ENCODE data around the gene OR4C15.

The OR4C15 gene

DNA sequence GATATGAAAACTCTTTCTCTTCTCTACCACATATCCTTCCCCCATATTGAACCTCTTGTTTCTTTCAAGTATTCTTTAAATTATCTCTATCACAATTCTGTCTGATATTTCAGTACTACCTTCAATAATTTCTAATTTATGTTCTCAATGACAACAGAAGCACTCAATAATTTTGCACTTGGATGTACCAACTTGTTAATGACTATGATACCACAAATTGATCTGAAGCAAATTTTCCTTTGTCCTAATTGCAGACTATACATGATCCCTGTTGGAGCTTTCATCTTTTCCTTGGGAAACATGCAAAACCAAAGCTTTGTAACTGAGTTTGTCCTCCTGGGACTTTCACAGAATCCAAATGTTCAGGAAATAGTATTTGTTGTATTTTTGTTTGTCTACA lies at the start of gene OR4C15:
Gene OR4C15, plus strand, starts transcription at position 301 of the 400 bp plus-strand sequence. Its CDS starts 0 bp downstream, at position 301.
- DNase-seq = no peak

DNA sequence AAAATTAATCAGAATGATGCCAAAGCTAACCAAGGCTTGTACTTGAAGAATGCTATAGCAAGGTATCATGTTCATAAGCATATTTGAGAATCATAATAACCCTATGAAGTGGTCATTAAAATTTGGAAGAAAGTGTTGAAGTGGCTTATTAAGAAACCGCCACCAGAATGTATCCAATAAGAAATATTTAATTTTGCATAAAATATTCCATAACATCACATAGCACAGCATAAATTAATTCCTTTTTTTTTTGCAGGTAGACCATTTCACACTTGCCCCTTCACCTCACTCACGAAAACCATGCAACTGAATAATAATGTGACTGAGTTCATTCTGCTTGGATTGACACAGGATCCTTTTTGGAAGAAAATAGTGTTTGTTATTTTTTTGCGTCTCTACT lies 17.6 kb downstream of the OR4C15 start, which contains the start of gene OR4C16:
Gene OR4C16, plus strand, starts transcription at position 301 of the 400 bp plus-strand sequence. Its CDS starts 0 bp downstream, at position 301.
- no peak for DNase-seq

DNA sequence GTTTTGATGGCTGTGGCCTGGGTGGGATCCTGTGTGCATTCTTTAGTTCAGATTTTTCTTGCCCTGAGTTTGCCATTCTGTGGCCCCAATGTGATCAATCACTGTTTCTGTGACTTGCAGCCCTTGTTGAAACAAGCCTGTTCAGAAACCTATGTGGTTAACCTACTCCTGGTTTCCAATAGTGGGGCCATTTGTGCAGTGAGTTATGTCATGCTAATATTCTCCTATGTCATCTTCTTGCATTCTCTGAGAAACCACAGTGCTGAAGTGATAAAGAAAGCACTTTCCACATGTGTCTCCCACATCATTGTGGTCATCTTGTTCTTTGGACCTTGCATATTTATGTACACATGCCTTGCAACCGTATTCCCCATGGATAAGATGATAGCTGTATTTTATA lies 18.3 kb downstream of the OR4C15 start:
- no peak for DNase-seq
